Stimulated activated CD4-positive, alpha-beta T cell treated with anti-CD3 and anti-CD28 coated beads, Interleukin-4, amount 100 ng/mL, for 48 hours (primary cell): Measurements from ENCODE around the gene BARX1.
"Not testable (repeated sequence)": the region's sequence is repeated elsewhere in the genome, so short reads cannot be mapped to it uniquely, and the experiment has no call there.

Experiments
- DNase-seq, 2 donors: peaks; one replicate each; pipeline ENCODE4 v3.0.0-alpha.2; 2020; ENCODE audit warnings: low read depth in 2 of 2

BARX1 gene

DNA sequence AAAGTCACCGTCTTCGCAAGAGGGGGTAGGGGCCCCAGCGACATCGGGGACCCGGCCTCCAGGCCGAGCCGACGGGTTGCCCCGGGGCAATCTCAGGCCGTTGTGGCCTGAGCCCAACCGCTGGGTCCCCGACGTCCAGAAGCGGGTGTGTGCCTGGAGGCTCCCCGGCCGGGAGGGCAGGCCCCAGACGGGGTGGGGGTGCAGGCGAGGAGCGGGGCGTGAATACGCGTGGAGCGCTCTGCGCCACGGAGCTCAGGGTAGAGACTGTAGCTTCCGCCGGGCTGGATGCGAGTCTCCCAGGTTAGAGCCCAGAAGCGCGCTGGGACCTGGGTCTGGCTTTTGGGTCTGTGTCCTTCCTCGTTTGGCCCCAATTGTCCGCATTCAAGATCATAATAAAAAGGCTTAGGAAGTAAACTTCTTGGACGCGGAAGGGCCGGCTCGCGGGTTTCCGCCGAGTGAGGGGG lies 3.5 kb downstream of the BARX1 start:
- DNase-seq = no peak

DNA sequence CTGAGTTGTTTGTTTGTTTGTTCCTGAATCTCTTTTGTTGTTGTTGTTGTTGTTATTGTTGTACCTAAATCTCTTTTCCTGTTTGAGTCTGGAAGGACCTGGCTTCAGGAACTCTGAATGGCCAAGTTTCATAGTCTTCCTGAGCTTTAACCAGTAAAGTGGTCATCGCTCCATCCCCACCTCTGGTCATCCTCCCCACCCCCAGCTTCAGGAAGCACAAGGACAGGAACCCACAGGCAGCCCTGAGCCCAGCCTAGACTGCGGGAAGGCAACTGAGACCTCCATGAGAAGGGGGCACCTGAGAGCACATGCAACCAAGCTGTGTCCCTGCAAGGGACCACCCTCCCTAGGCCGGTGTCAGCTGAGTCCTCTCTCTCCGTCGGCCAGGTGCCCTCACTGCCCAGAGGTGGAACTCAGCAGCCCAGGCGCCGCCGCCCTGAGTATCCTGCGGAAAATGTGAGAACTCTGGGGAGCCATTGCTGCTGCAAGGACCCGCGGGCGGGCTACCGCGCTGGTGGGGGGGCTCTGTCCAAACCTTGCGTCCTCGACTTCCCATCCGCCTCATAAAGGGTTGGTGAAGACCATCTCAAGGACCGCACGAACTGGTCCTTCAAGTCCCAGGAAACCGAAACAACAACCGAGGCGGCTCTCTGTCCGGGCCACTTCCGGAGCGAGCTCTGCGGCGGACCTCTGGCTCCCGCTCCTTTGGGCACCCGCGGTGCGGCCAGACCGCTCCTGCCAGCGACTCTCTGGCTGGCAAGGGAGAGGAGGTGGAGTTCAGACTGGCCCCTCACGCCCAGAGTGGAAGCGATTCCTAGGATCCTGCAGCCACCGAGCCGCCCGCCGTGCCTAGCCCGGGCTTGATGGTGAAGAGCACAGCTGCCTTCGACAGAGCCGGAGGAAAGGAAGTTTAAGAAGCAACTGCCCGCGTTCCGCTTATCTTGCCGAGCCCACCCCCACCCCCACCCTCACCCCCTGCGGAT lies 4.2 kb downstream of the BARX1 start:
- DNase-seq = no peak

DNA sequence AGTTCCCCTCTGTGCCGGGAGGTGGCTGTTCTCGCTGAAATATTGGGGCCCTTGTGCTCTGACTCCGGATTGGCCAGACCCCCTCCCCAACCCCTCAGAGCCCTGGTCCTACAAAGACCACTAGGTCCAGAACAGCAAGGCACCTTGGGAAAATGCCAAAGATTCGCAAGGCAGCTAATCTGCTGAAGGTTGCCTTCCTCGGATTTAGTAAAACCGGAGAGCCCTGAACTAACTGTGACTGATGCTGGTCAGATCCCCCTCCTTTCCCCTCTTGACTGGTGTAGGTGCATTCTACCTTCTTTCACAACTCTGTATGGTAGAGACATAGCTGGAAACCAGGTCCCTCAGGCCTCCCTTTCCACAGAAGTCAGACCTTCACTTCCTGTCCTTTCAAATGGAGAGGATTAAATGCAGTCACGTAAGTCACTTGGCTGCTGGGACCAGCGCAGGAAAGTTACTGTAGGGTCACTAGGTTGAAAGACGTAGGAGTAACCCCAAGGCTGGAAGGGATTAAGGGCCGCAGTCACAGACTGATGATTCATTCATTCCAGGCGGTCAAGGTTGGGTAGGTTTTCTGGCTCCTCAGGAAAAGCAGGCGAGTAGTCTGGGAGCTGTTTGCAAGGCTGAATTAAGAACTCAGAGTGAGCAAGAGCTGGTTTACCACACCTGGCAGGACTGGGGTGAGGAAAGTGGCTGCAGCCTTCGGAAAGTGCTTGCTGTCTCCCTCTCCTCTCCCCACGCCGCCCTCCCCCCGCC lies 5.3 kb downstream of the BARX1 start:
- no peak for DNase-seq

DNA sequence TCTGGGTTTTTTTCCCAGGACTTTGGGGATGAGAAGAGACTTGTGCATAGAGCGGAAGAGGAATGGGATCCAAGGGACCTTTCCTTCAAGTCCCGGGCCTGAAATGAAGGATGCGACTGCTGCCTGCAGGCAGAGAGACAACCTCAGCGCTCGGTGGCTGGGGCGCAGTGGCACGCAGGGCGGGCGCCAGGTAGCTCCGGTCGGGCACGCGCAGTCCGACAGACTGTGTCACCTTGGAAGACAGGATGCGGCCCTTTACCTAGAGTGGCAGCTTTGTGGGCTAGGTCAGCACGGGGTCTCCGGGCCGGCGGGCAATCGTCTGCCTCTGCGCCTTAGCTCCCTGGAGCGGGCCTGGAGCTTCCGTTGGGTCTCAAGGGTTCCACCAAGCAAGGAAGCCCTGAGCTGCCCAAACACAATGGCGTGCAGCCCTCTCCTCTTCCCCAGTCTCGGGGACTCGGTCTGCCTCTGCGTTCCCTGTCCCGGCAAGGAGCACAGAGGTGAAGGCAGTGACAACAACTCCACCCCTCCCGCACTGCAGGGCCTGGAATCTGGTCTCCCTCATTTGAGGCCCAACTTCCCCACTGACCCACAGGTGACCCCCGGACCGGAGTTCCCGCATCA lies 6.0 kb downstream of the BARX1 start:
- no peak for DNase-seq

DNA sequence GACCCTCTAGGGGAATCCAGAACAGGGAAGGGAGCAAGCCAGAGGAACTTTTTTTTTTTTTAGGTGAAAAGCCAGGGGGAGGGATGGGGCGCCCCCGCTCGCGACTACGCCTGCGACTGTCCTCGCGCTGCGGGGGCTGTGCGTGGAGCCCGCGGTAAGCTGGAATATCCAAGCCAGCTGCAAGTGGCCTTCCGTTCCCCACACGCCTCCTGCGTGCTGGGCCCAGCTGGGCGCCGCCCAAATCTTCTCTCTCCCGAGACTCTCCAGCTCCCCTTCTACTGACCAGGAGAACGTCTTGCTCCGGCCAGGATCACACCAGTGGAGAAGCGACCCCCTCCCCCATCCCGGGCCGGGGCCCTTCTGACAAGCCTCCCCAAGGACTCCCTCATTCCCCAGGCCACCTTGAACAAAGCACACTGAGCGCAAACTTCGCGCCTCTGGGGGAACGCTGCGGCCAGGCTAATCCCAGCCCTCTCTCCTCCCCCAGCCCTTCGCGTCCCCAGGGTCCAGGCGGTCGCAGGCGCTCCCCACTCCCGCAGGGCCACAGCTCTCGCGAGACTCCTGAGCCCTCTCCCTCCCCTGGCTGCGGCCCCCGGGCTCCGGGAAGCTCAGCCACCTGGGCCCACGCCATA lies 6.6 kb downstream of the BARX1 start:
- no peak for DNase-seq

DNA sequence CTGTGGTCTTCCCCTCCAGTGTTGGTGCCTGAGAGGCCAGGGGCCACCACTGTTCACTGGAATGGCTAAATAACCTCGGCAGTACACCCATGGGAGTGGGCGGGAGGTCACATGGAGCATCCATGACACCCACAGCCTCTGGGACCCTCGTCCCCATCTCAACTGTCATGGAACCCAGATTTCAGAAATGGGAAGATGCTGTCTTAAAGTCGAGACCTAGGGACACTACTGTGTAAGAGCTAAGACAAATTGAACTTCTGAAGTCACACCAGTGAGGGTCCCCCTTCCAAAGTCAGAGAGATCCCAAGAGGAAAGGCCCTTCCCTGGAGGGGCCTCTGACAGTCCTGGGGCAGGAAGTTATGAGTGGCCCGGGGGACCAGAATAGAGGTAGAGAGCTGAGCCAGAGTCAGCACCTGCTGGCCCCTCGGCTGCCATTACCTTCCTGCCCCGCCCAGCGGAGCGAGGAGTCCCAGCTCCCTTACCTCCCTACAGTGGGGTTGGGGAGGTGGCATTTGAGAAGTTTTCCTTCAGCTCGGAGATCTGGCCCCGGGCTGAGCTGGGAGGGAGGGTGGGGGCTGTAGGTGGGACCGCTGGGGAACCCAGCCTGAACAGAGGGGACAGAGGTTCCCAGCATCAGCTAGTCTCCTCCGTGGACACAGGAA lies 7.6 kb downstream of the BARX1 start:
- no peak for DNase-seq

DNA sequence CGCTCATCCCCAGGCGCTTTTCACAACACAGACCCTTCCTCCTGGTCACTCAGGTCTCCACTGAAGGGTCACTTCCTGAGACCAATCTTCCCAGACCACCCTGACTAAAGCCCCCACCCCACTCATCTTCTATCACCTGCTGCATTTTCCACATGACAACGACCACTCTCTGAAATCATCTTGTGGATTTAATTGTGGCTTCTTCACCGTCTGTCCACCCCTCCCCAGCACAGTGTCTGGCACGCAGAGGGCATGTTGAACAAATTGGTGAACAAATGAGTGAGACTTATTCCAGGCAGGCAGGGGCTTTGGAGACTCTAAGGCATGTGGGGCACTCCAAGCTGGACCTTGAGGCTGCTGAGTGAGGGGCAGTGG lies 8.8 kb downstream of the BARX1 start:
- DNase-seq = no peak

DNA sequence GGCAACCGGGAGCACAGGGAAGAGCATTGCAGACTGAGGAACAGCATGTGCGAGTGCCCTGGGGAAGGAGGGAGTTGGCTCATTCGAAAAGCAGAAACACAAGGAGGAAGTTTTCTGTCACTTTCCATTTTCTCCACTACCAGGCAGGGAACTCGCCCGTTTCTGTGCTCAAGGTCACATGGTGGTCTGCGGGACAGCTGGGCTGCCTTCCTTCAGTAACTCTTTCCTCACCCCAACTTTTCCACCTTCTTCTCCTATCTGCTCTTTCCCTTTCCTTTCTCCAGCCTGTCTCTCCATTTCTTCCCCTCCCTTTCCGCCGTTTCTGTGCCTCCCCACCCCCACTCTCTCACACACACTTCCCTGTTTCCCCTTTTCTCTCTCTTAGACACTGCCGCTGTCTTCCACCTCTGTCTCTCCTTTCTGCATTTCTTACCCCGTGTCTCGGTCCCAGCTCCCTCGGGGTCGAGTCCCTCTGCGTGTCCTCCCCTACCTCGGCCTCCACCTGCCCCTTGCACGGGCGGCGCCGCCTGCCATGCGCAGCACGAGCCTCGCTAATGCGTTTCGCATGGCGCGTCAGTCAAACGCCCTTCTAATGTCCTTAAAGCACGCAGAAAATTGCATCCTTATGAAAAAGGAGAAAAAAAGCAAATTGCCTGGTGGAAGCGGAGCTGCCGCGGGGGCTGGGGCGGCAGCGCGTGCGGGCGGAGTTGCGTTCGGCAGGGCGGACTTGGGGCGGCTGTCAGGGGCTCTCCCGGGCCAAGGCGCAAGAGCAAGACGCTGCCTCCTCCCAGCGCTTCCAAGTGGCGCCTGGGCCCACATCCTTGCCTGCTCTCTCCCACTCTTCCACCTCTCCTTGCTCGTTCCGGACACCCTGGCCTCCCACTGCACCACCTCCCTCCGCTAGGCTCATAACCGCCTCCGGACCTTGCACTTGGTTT lies 9.5 kb downstream of the BARX1 start:
- DNase-seq = no peak

DNA sequence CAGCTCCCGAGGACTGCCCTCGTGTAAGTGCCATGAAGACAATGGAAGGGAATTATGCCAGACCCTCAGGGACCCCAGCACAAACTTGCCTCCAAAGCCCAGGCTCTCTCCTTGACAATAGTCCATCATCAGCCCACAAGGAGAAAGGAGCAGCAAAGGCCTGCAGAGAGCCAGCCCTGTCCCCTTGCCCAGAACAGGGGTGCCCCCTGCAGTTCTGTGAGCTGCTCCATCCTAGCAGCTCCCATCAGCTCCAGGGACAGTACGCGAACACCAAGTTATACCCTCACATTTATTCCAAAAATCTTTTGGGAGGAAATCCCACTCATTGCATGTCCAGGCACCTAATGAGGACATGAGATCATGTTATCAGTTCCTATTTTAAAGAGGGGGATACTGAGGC lies 11.1 kb downstream of the BARX1 start:
- no peak for DNase-seq

DNA sequence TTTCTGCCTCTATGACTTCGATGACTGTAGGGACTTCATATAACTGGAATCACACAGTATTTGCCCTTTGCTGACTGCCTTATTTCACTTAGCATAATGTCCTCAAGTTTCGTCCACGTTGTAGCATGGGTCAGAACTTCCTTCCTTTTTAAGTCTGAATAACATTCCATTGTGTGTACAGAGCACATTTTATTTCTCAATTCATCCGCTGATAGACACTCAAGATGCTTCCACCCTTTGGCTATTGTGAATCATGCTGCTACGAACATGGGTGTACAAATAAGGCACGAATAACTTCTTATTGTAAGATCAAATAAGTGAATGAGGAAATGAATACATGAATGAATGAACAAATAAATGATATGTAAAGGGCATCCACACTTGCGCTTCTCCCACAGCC lies 13.0 kb downstream of the BARX1 start:
- DNase-seq = no peak

DNA sequence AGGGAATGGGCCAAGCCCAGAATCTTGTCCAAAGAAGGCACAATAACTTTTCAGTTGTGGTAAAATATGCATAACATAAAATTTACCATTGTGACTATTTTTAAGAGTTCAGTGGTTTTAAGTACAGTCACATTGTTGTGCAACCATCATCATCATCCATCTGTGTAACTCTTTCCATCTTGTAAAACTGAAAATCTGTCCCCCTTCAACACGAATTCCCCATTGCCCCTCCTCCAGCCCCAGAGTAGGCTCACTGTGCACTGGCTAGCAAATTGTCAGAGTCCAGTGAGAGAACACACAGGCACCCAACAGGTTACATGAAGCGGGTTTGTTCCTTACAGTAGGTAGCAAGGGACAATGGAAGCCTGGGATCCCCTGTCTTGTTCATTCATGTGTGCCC lies 13.7 kb downstream of the BARX1 start:
- DNase-seq = no peak

DNA sequence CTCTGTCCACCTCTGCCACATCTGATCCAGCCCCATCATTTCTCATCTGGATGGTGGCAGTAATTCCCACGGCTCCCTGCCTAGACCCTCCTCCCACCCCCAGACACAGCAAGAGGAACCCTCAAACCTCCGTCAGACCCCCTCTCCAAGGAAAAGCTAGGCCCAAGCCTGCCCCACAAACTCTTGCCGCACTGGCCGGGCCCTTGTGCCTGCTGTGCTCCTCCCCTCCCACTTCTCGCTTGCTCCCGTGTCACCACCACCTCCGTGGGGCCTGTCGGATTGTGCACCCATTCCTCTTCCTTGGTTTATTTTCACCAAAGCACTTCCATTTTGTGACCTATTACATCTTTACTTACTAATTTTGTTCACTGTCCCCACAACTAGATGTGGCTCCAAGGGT lies 14.2 kb downstream of the BARX1 start:
- DNase-seq = no peak

DNA sequence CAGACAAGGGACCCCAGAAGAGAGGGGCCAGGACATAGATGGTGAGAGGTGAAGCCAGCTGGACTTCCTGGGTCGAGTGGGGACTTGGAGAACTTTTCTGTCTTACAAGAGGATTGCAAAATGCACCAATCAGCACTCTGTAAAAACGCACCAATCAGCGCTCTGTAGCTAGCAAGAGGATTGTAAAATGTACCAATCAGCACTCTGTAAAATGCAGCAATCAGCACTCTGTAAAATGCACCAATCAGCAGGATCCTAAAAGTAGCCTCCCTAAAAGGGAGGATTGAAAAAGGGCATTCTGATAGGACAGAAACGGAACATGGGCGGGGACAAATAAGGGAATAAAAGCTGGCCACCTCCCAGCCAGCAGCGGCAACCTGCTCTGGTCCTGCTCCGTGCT lies 15.6 kb downstream of the BARX1 start:
- DNase-seq = not testable (repeated sequence)

DNA sequence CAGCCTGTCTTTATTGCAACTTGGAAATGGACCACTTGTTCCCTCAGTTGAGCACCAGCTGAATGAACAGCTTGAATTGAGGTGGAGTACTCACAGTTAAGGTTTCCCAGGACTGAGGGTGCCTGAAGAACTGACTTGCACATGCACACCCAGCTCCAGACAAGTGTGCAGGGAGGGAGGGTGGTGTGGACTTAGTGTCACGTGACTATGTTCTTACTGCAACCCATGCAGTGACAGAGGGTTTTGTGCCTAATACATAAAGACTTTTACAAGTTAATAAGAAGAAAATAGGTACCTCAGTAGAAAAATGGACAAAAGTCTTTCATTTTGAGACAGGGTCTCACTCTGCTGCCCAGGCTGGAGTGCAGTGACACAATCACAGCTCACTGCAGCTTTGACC lies 18.0 kb downstream of the BARX1 start:
- DNase-seq = no peak

DNA sequence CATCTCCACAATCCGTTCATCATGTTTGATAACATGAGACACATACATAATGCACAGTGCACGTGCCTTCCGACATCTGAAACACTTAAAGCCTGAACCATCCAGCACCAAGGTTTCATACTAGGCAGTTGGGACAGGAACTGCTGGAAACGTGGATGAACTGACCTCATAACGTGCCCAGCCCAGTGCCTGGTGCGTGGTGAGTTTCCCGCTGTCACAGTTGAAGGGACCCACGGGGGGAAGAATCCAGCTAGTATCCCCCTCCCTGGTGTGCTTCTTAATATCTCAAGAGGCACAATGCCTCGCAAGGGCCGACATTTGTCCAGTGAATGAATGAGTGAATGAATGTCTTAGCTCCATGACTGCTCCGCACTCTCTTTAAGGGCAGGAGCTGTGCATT lies 23.2 kb downstream of the BARX1 start:
- DNase-seq = no peak

DNA sequence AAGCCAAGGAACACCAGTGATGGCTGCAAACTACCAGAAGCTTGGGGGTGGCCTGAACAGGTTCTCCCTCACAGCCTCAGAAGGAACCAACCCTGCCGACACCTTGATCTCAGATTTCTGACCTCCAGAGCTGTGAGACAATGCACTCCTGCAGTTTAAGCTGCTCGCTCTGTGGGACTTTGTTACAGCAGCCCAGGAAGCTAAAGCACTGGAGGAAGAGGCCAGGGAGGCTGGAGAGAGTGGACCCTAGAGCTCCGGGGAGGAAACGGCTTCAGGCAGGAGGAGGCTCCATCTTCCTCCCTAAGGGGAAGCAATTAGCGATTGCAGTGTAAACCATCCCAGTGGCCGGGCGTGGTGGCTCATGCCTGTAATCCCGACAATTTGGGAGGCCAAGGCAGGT lies 25.1 kb downstream of the BARX1 start:
- DNase-seq = no peak

DNA sequence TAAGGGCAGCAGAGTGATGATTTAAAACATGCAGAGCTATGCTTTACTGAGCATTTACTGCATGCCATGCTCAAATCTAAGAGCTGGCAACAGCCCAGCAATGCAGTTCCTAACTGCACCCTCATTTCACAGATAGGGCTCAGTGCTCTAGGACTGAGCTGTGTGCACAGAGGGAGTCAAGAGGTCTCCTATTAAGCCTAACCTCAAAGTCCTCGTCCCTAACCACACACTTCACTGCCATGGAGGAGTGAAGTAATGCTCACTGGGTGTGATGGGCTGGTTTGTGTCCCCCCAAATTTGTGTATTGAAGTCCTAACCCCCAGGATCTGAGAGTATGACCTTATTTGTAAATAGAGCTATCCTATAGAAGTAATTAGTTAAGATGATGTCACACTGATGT lies 25.9 kb downstream of the BARX1 start:
- no peak for DNase-seq

DNA sequence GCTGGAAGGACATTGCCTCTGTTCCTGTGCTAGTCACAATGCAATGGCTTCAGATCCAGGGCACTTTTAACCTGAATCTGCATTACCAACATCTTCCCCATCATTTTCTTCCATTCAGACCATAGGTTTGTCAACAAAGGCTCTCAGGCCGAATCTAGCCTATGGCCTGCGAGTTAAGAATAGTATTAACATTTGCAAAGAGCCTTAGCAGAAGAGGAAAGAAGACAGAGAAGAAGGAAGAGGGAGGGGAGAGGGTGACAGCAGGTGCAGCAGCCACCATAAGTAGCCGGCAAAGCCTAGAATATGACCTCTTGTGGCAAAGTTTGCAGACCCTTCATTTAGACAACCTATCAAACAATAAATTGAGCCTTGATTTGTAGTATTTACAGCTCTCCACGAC lies 32.6 kb downstream of the BARX1 start:
- DNase-seq = no peak

DNA sequence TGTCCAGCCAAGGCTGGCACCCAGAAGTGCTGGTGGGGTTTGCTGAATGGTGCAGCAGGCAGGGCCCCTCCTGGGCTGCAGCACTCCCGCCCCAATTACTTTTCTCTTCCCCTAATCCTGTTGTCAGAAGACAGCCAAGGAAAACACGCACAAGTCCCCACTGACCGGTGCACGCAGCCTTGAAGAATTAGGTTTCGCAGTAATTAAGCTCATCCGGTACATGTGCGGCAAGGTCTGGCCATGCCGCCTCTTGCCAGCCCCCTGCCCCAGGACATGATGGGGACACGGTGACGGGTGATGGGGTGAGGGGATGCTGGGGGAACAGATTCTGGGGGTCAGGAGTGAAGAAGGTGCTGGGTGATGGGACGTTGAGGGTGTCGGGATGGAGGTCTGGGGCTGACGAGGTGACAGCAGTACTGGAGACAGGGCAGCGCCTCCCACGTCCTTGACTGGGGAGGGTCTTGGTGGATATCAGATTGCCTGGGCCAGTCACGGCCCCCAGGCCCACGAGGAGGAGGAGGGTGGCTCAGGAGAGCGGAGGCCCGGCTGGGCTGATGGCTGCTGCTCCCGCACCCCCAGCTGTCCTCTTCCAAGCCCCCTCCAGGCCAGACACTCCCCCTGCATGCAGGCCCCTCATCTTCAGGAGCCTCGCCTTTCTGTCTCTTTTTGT lies 34.9 kb downstream of the BARX1 start:
- no peak for DNase-seq

DNA sequence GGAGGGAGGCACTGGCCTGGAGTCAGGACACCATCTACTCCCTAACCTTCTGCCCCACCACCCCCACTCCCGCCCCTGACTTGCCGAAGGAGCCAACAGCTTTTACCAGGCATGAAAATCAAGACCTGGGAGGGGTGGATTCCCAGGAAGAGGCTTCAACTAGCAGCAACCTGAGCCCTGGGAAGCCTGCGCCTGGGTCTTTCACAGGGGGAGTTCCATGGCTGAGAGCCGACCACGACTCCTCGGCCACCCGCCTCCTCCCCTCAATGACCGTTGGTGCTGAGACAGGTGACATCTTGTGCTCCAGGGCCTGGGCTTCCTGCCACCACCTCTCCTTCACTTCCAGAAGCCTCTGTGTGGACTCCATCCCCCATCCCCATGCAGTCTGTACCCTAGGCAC lies 37.1 kb downstream of the BARX1 start:
- DNase-seq = no peak
